SH-SY5Y (cell line): ENCODE data around the gene HTR5A.

Experiments
- GATA2 ChIP-seq: IDR thresholded peaks from 2 replicates; pipeline ENCODE4 v1.6.1; 2011; ENCODE audit warnings: mild to moderate bottlenecking, low read depth, low read length
- GATA3 ChIP-seq: IDR thresholded peaks from 2 replicates; pipeline ENCODE4 v1.6.1; 2011; ENCODE audit warnings: low read depth, mild to moderate bottlenecking, low read length, moderate library complexity

GRCh38 chr7:155053002-155053401, 17.1 kb upstream of the HTR5A start:
- TF ChIP-seq GATA3, result no peak
- no peak for TF ChIP-seq GATA2
